Measurements from ENCODE around the gene TSHR. TPM values are rescaled to one million over a fixed set of nuclear protein-coding genes. Genes with fewer than 3 reads are reported as not detected.

The TSHR gene
- total and polyA plus RNA-seq, 2 of the 4 experiments (the other 2 are of a cell fraction), result not detected

- Histone ChIP-seq H3K4ac (ENCODE audit: low read depth, low read length) (no peak overlapping the region), H4K20me1 (ENCODE audit: insufficient read depth, low read length) (no peaks in the 10 kb centered on the region), H2AK5ac (ENCODE audit: low read depth, low read length) (no peak overlapping the region), H2AK9ac (replicated peaks; ENCODE audit: low read depth, low read length, poor library complexity) (no peak overlapping the region), H2AFZ (replicated peaks; ENCODE audit: low read length, poor library complexity) (no peak overlapping the region), H3K4me2 (ENCODE audit: low read depth, low read length) (no peak overlapping the region), H2BK120ac (ENCODE audit: low read depth, low read length) (no peak overlapping the region), H3K18ac (ENCODE audit: low read depth, low read length) (no peak overlapping the region), H3K9me1 (ENCODE audit: insufficient read depth, low read length) (no peaks in the 10 kb centered on the region), H3K27me3 (ENCODE audit: control insufficient read depth, insufficient read depth, low read length) (no peaks in the 10 kb centered on the region), H3K4me3 (ENCODE audit: insufficient read depth, low read depth, low read length) (no peak overlapping the region), H4K8ac (ENCODE audit: low read depth in 2 of 2, low read length in 2 of 2) (no peak overlapping the region), H2BK5ac (ENCODE audit: low read depth, low read length, poor library complexity, severe bottlenecking) (no peak overlapping the region), H3K27ac (ENCODE audit: insufficient read depth, low read length) (no peak overlapping the region), H2BK20ac (ENCODE audit: low read depth, low read length) (no peak overlapping the region), H2BK15ac (ENCODE audit: low read depth, low read length) (no peak overlapping the region), H3K36me3 (ENCODE audit: control insufficient read depth, insufficient read depth, low read length) (no peaks in the 10 kb centered on the region), H3K23ac (ENCODE audit: low read depth, low read length) (no peak overlapping the region), H3K9ac (ENCODE audit: low read depth, low read length) (no peak overlapping the region), H3K79me1 (ENCODE audit: low read depth in 1 of 2, low read length in 2 of 2) (no peaks in the 10 kb centered on the region), H3K4me1 (ENCODE audit: control insufficient read depth, insufficient read depth, low read length) (no peaks in the 10 kb centered on the region), H3K14ac (replicated peaks; ENCODE audit: low read depth, low read length) (no peak overlapping the region), H4K5ac (ENCODE audit: low read depth, low read length) (no peak overlapping the region), H4K91ac (ENCODE audit: insufficient read depth, low read depth, low read length) (no peak overlapping the region), H3K56ac (ENCODE audit: extremely low read depth, insufficient read depth, low read length) (no peak overlapping the region), H3K9me3 (ENCODE audit: control insufficient read depth, insufficient read depth, low read length) (no peaks in the 10 kb centered on the region)
- intact Hi-C loops (cut with micrococcal nuclease), result no loop called here
- ChIA-PET POLR2A (ENCODE audit: unreplicated experiment) (no interaction called here), CTCF (interaction anchor here (0.6 kb wide), 1 partner anchor 349 kb away, joined by 3 read pairs; no protein-coding TSS in a partner anchor)
- no CpG with 5 or more reads among the region's 1 CpG for WGBS, 2 experiments (ENCODE audit: extremely low coverage in 2 of 2, insufficient read length in 1 of 2)
- TF ChIP-seq, protein P1, sequence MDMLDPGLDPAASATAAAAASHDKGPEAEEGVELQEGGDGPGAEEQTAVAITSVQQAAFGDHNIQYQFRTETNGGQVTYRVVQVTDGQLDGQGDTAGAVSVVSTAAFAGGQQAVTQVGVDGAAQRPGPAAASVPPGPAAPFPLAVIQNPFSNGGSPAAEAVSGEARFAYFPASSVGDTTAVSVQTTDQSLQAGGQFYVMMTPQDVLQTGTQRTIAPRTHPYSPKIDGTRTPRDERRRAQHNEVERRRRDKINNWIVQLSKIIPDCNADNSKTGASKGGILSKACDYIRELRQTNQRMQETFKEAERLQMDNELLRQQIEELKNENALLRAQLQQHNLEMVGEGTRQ (IDR thresholded peaks at IDR 0.05; ENCODE audit: low read depth, low read length), result no peak
- TF ChIP-seq RAD21 (IDR thresholded peaks at IDR 0.05; ENCODE audit: low read length) (no peak), ELK1 (IDR thresholded peaks at IDR 0.05; ENCODE audit: borderline replicate concordance, low read depth, low read length) (no peak), RCOR1 (IDR thresholded peaks at IDR 0.05; ENCODE audit: insufficient replicate concordance, low read length) (no peak), MXI1 (IDR thresholded peaks at IDR 0.05; ENCODE audit: borderline replicate concordance, low read depth, low read length) (no peak), NFE2L2 (IDR thresholded peaks at IDR 0.05; ENCODE audit: low read depth, low read length) (no peak), RFX5 (IDR thresholded peaks at IDR 0.05; ENCODE audit: low read depth, low read length) (no peak), FOS (IDR thresholded peaks at IDR 0.05; ENCODE audit: low read depth, low read length) (no peak), MAZ (IDR thresholded peaks at IDR 0.05; ENCODE audit: borderline replicate concordance, low read depth, low read length) (no peak), CHD1 (IDR thresholded peaks at IDR 0.05; ENCODE audit: low read depth, low read length) (no peak)
- TF ChIP-seq, protein P2, sequence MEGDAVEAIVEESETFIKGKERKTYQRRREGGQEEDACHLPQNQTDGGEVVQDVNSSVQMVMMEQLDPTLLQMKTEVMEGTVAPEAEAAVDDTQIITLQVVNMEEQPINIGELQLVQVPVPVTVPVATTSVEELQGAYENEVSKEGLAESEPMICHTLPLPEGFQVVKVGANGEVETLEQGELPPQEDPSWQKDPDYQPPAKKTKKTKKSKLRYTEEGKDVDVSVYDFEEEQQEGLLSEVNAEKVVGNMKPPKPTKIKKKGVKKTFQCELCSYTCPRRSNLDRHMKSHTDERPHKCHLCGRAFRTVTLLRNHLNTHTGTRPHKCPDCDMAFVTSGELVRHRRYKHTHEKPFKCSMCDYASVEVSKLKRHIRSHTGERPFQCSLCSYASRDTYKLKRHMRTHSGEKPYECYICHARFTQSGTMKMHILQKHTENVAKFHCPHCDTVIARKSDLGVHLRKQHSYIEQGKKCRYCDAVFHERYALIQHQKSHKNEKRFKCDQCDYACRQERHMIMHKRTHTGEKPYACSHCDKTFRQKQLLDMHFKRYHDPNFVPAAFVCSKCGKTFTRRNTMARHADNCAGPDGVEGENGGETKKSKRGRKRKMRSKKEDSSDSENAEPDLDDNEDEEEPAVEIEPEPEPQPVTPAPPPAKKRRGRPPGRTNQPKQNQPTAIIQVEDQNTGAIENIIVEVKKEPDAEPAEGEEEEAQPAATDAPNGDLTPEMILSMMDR (conservative IDR thresholded peaks at IDR 0.05; ENCODE audit: low read depth, low read length), result no peak
- BruUV-seq (replicated peaks), result no TSS peak
- dilution Hi-C loops (cut with HindIII; ENCODE audit: low sequenced_read_pairs, unreplicated experiment), result no loop called here
- ATAC-seq (ENCODE audit: low read depth), result no peak
- in situ Hi-C loops (cut with MboI; ENCODE audit: low sequenced_read_pairs), result no loop called here
- DNase-seq, result no peak
Measured at GRCh38 chr14:81033698-81034240, 78.3 kb downstream of the TSHR start.
